ENCODE measurements around the gene SNX20. TPM values are rescaled to one million over a fixed set of nuclear protein-coding genes. Genes with fewer than 3 reads are reported as not detected.

SNX20 gene
- total and polyA plus RNA-seq, 2 of the 4 experiments (the other 2 are of a cell fraction), result not detected

GRCh38 chr16:50699326-50700159, 18.4 kb upstream of the SNX20 start:
- Histone ChIP-seq H3K14ac (replicated peaks; ENCODE audit: low read depth, low read length) (no peak overlapping the region), H3K4me1 (ENCODE audit: control insufficient read depth, insufficient read depth, low read length) (no peaks in the 10 kb centered on the region), H4K91ac (ENCODE audit: insufficient read depth, low read depth, low read length) (no peak overlapping the region), H4K5ac (ENCODE audit: low read depth, low read length) (no peak overlapping the region), H3K79me1 (ENCODE audit: low read depth in 1 of 2, low read length in 2 of 2) (no peaks in the 10 kb centered on the region), H3K23ac (ENCODE audit: low read depth, low read length) (no peak overlapping the region), H2AK9ac (replicated peaks; ENCODE audit: low read depth, low read length, poor library complexity) (no peak overlapping the region), H4K8ac (ENCODE audit: low read depth in 2 of 2, low read length in 2 of 2) (no peak overlapping the region), H2AFZ (replicated peaks; ENCODE audit: low read length, poor library complexity) (no peak overlapping the region), H2BK15ac (ENCODE audit: low read depth, low read length) (no peak overlapping the region), H3K27ac (ENCODE audit: insufficient read depth, low read length) (no peak overlapping the region), H3K56ac (ENCODE audit: extremely low read depth, insufficient read depth, low read length) (no peak overlapping the region), H3K18ac (ENCODE audit: low read depth, low read length) (no peak overlapping the region), H3K9me3 (ENCODE audit: control insufficient read depth, insufficient read depth, low read length) (peaks cover 5% of the 10 kb centered on the region; the same call in 1 of the 2 replicates), H3K36me3 (ENCODE audit: control insufficient read depth, insufficient read depth, low read length) (no peaks in the 10 kb centered on the region), H3K4me3 (ENCODE audit: insufficient read depth, low read depth, low read length) (no peak overlapping the region), H3K4ac (ENCODE audit: low read depth, low read length) (no peak overlapping the region), H2BK5ac (ENCODE audit: low read depth, low read length, poor library complexity, severe bottlenecking) (no peak overlapping the region), H2BK20ac (ENCODE audit: low read depth, low read length) (no peak overlapping the region), H3K4me2 (ENCODE audit: low read depth, low read length) (no peak overlapping the region), H2AK5ac (ENCODE audit: low read depth, low read length) (no peak overlapping the region), H2BK120ac (ENCODE audit: low read depth, low read length) (no peak overlapping the region), H3K9ac (ENCODE audit: low read depth, low read length) (no peak overlapping the region), H3K9me1 (ENCODE audit: insufficient read depth, low read length) (no peaks in the 10 kb centered on the region), H4K20me1 (ENCODE audit: insufficient read depth, low read length) (no peaks in the 10 kb centered on the region), H3K27me3 (ENCODE audit: control insufficient read depth, insufficient read depth, low read length) (peaks cover 1% of the 10 kb centered on the region)
- BruUV-seq (replicated peaks), result no TSS peak
- POLR2A ChIA-PET (ENCODE audit: unreplicated experiment), result no interaction called here
- WGBS, 2 experiments (ENCODE audit: extremely low coverage in 2 of 2, insufficient read length in 1 of 2), result 75% methylated on average over 8 of the region's 19 CpGs; no CpG with 5 or more reads in 1 of the 2 experiments
- DNase-seq (peak; percentile 12), ATAC-seq (ENCODE audit: low read depth) (no peak)
- dilution Hi-C loops (cut with HindIII; ENCODE audit: low sequenced_read_pairs, unreplicated experiment), result no loop called here
- CTCF ChIA-PET, result no interaction called here
- in situ Hi-C loops (cut with MboI; ENCODE audit: low sequenced_read_pairs), result no loop called here
- no peak for TF ChIP-seq MAZ (IDR thresholded peaks at IDR 0.05; ENCODE audit: borderline replicate concordance, low read depth, low read length)
- peak; percentile 53; the same call in 1 of the 2 replicates for TF ChIP-seq CEBPB (IDR thresholded peaks at IDR 0.05; ENCODE audit: low read depth, low read length)
- TF ChIP-seq MXI1 (IDR thresholded peaks at IDR 0.05; ENCODE audit: borderline replicate concordance, low read depth, low read length), result no peak
- TF ChIP-seq MAFK (IDR thresholded peaks at IDR 0.05; ENCODE audit: low read depth, low read length), result no peak
- intact Hi-C loops (cut with micrococcal nuclease), result no loop called here

Measured in IMR-90 (cell line).